ENCODE measurements around the gene PRCC. TPM values are rescaled to one million over a fixed set of nuclear protein-coding genes. Genes with fewer than 3 reads are reported as not detected.

Gene PRCC
- total and polyA plus RNA-seq, 2 of the 13 experiments (the other 11 are each of a cell fraction or from before 2014, with no cell fraction given) = 24.2 to 40.5 TPM

- TF ChIP-seq RELA (CRISPR knock-in tag; IDR thresholded peaks at IDR 0.05) (no peak), SSRP1 (CRISPR knock-in tag; IDR thresholded peaks at IDR 0.05) (no peak), RBAK (CRISPR knock-in tag; IDR thresholded peaks at IDR 0.05) (no peak), IKZF5 (CRISPR knock-in tag; IDR thresholded peaks at IDR 0.05) (peak; percentile 64; the same call in 1 of the 2 replicates), NR2F1 (CRISPR knock-in tag; IDR thresholded peaks at IDR 0.05) (no peak), SNAPC2 (CRISPR knock-in tag; IDR thresholded peaks at IDR 0.05) (no peak), ZNF3 (CRISPR knock-in tag; IDR thresholded peaks at IDR 0.05) (no peak), AHR (CRISPR knock-in tag; IDR thresholded peaks at IDR 0.05) (no peak), CHD2 (IDR thresholded peaks at IDR 0.05; ENCODE audit: low read depth, low read length) (no peak), TBL1XR1 (IDR thresholded peaks at IDR 0.05; ENCODE audit: borderline replicate concordance, low read length, partially characterized antibody) (no peak), ZNF343 (CRISPR knock-in tag; IDR thresholded peaks at IDR 0.05) (no peak), KLF9 (CRISPR knock-in tag; IDR thresholded peaks at IDR 0.05; ENCODE audit: low read depth) (no peak), PAXIP1 (CRISPR knock-in tag; conservative IDR thresholded peaks at IDR 0.05) (no peak; the same call in 1 of the 2 replicates), ZNF552 (CRISPR knock-in tag; IDR thresholded peaks at IDR 0.05; ENCODE audit: borderline replicate concordance) (no peak)
- TF ChIP-seq, protein P1, sequence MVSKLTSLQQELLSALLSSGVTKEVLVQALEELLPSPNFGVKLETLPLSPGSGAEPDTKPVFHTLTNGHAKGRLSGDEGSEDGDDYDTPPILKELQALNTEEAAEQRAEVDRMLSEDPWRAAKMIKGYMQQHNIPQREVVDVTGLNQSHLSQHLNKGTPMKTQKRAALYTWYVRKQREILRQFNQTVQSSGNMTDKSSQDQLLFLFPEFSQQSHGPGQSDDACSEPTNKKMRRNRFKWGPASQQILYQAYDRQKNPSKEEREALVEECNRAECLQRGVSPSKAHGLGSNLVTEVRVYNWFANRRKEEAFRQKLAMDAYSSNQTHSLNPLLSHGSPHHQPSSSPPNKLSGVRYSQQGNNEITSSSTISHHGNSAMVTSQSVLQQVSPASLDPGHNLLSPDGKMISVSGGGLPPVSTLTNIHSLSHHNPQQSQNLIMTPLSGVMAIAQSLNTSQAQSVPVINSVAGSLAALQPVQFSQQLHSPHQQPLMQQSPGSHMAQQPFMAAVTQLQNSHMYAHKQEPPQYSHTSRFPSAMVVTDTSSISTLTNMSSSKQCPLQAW (CRISPR knock-in tag; IDR thresholded peaks at IDR 0.05) = no peak; the same call in 1 of the 2 replicates
- TF ChIP-seq, protein P2, sequence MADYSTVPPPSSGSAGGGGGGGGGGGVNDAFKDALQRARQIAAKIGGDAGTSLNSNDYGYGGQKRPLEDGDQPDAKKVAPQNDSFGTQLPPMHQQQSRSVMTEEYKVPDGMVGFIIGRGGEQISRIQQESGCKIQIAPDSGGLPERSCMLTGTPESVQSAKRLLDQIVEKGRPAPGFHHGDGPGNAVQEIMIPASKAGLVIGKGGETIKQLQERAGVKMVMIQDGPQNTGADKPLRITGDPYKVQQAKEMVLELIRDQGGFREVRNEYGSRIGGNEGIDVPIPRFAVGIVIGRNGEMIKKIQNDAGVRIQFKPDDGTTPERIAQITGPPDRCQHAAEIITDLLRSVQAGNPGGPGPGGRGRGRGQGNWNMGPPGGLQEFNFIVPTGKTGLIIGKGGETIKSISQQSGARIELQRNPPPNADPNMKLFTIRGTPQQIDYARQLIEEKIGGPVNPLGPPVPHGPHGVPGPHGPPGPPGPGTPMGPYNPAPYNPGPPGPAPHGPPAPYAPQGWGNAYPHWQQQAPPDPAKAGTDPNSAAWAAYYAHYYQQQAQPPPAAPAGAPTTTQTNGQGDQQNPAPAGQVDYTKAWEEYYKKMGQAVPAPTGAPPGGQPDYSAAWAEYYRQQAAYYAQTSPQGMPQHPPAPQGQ (CRISPR knock-in tag; IDR thresholded peaks at IDR 0.05; ENCODE audit: borderline replicate concordance) = no peak
- TF ChIP-seq, protein P3, sequence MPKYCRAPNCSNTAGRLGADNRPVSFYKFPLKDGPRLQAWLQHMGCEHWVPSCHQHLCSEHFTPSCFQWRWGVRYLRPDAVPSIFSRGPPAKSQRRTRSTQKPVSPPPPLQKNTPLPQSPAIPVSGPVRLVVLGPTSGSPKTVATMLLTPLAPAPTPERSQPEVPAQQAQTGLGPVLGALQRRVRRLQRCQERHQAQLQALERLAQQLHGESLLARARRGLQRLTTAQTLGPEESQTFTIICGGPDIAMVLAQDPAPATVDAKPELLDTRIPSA (CRISPR knock-in tag; IDR thresholded peaks at IDR 0.05; ENCODE audit: borderline replicate concordance) = no peak
- TF ChIP-seq, protein P4, sequence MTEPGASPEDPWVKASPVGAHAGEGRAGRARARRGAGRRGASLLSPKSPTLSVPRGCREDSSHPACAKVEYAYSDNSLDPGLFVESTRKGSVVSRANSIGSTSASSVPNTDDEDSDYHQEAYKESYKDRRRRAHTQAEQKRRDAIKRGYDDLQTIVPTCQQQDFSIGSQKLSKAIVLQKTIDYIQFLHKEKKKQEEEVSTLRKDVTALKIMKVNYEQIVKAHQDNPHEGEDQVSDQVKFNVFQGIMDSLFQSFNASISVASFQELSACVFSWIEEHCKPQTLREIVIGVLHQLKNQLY (CRISPR knock-in tag; IDR thresholded peaks at IDR 0.05) = no peak
Measured at GRCh38 chr1:156728599-156729462, 38.5 kb upstream of the PRCC start, which contains the start of gene ISG20L2 (continued).
